Neuron (in vitro differentiated cells): Measurements from ENCODE around the gene TAOK2.
"Not testable (repeated sequence)": the region's sequence is repeated elsewhere in the genome, so short reads cannot be mapped to it uniquely, and the experiment has no call there.

Source experiments
- H2AFZ ChIP-seq: one replicate; pipeline ENCODE4 v1.6.1; 2013; ENCODE audit warnings: low read depth, mild to moderate bottlenecking, inconsistent platforms, low read length, moderate library complexity
- H3K27me3 ChIP-seq: one replicate; pipeline ENCODE4 v1.6.1; 2013; ENCODE audit warnings: low read length; ENCODE audit not compliant: insufficient read depth
- H3K36me3 ChIP-seq: one replicate; pipeline ENCODE4 v1.6.1; 2013; ENCODE audit warnings: low read length; ENCODE audit not compliant: insufficient read depth
- H3K4me1 ChIP-seq: one replicate; pipeline ENCODE4 v1.6.1; 2013; ENCODE audit warnings: low read length; ENCODE audit not compliant: insufficient read depth
- H3K4me3 ChIP-seq: 2 replicates; pipeline ENCODE4 v1.5.1; 2013; ENCODE audit warnings: mild to moderate bottlenecking, low read length, moderate library complexity
- H3K9me3 ChIP-seq: one replicate; pipeline ENCODE4 v1.6.1; 2013; ENCODE audit warnings: low read length

TAOK2 gene

DNA sequence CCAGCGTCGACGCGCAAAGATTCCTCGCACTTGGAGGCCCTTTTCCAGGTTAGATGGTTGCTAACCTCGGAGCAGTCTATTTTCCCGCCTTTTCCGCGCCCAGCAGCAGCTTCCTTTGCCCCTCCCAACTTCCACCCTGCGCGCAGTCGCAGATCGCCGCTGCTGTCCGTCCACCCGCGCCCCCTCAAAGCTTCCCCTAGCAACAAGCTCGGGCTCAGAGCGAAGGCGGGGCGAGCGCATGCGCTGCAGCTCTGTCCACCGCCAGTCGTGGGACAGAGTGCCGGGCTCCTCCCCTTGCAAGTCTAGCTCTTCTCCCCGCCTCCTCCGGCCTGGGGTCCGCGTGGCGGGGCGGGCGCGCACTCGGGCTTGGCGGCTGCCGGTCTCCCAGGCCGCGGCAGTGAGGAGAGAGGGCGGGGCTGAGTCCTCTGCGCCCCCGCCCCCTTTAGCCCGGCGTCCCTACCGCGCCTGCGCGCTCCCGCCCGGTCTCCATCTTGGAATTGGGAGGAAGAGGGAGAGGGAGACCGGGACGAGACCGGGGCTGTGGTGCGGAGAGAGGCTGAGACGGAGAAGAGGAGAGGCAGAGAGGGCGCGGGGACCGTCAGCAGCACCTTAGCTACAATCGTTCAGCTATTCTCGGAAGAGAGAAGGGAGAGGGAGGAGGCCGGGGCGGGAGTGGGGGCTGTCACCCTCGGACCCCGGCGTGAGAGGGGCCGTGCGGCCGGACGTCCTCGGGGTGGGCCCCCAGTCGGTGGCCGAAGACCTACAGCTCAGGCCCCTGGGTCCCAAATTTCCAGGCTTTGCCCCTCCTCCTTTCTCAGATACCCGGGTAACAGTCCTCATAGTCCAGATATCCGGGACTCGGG, at the start of gene TAOK2:
Gene TAOK2, plus strand, starts transcription at position 485 of the 863 bp plus-strand sequence. CDS start 3,905 bp downstream, outside the sequence.
- Histone ChIP-seq H3K9me3 (peaks cover 5% of the 10 kb centered on the region), H3K4me3 (peak within 1 kb of the TSS; percentile 65), H3K36me3 (peaks cover 28% of the 10 kb centered on the region), H3K4me1 (peaks cover 23% of the 10 kb centered on the region), H2AFZ (peak within 1 kb of the TSS; percentile 49), H3K27me3 (no peaks in the 10 kb centered on the region)

DNA sequence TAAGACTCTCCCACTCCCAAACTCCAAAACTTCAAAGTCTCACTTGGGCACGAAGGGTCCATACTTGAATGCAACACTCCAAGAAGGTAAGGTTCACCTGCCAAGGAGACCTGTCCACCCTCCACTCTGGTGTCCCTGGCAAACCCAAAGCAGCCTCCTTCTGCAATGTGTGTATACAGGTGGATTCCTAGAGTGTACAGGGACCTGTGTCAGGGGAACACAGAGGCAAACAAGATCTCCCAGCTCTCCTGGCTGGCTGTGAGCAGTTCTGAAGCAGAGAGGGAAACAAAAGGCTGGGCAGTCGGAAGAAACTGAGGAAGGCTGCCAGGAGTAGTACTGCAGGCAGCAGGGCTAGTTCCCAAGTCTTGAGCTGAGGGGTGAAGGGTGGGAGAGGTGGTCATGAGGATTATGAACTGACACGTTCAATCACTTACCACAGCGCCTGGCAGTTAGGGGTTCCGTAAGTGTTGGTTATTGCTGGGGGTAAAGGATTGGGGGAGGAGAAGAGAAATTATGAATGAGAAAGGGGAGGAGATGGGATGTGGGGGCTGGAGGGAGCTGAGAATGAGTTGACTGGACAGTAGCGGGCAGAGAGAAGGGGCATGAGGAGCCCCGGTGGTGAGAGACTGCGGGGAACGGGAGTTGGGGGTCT, 48.4 kb upstream of the TAOK2 start:
- Histone ChIP-seq H3K4me3 (peak overlapping the region; percentile 90), H3K4me1 (peaks cover 17% of the 10 kb centered on the region), H3K9me3 (no peaks in the 10 kb centered on the region), H3K27me3 (no peaks in the 10 kb centered on the region), H2AFZ (peak overlapping the region; percentile 12), H3K36me3 (peaks cover 7% of the 10 kb centered on the region)

- Histone ChIP-seq H3K36me3 (peaks cover under 1% of the 10 kb centered on the region), H3K27me3 (no peaks in the 10 kb centered on the region), H3K4me3 (peak within 1 kb of the TSS; percentile 90), H3K9me3 (no peaks in the 10 kb centered on the region), H3K4me1 (peaks cover 17% of the 10 kb centered on the region), H2AFZ (peak within 1 kb of the TSS; percentile 38)
Observed at GRCh38 chr16:29925781-29926710, 47.6 kb upstream of the TAOK2 start, which contains the start of gene KCTD13. Gene KCTD13, minus strand, starts transcription at chr16:29926226. Its CDS starts 193 bp downstream, at chr16:29926033.

DNA sequence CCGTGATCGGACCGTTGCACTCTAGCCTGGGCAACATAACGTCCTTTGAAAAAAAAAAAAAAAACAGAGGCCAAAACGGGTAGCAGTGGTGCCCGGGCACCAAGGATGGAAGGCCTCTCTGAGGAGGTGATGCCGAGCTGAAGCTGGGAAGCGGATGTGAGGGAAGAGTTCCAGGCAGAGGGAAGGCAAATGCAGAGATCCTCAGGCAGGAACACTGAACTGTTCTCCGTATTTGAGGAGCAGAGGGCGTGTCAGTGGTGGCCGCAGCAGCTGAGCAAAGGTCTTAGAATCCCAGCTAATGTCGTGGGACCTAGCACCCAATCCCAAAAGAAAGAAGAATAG, 47.0 kb upstream of the TAOK2 start:
- Histone ChIP-seq H3K27me3 (no peaks in the 10 kb centered on the region), H2AFZ (peak overlapping the region; percentile 38), H3K4me3 (peak overlapping the region; percentile 90), H3K4me1 (peaks cover 17% of the 10 kb centered on the region), H3K9me3 (no peaks in the 10 kb centered on the region), H3K36me3 (no peaks in the 10 kb centered on the region)

DNA sequence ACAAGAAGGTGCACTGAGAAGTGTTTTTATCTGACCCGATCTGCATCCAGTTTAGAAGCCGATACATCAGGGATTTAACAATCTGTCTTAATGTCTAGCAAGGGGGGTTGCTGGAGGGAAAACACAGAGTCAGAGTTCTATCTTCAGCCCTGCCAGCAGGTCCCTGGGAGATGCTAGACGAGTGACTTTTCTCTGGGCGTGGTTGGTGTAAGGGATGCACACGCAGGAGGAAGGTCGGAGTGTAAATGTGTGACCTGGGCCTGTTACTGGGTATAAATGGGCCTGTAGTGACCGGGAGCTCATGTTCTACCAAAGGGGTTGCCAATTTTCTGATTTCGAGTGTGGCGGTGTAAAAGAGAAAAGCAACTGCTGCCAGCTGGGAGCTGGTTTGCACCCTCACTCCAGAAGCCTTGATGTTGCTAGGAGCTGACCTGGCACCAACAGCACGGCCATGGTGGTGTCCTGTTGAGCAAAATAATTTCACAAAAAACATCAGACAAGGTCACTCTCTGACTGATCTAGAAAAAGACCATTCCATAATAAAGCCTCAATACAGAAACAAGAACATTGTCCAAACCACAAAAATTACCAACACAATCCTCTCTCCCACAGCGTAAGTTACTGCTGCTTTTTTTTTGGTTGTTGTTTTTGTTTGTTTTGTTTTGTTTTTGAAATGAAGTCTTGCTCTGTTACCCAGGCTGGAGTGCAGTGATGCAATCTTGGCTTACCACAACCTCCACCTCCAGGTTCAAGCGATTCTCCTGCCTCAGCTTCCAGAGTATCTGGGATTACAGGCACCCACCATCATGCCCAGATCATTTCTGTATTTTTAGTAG, 46.4 kb upstream of the TAOK2 start:
- Histone ChIP-seq H2AFZ (peak overlapping the region; percentile 38), H3K27me3 (no peaks in the 10 kb centered on the region), H3K36me3 (no peaks in the 10 kb centered on the region), H3K9me3 (no peaks in the 10 kb centered on the region), H3K4me1 (peaks cover 17% of the 10 kb centered on the region), H3K4me3 (peak overlapping the region; percentile 90)

- not testable (repeated sequence) for H3K4me1 ChIP-seq
Observed at GRCh38 chr16:29931750-29932149, 41.9 kb upstream of the TAOK2 start.

GRCh38 chr16:29940656-29941055, 33.0 kb upstream of the TAOK2 start:
- H2AFZ ChIP-seq, result no peak overlapping the region
- no peaks in the 10 kb centered on the region for H3K9me3 ChIP-seq
- no peak overlapping the region for H3K4me3 ChIP-seq
- no peaks in the 10 kb centered on the region for H3K36me3 ChIP-seq
- no peaks in the 10 kb centered on the region for H3K27me3 ChIP-seq
- peaks cover 5% of the 10 kb centered on the region for H3K4me1 ChIP-seq

More at GRCh38 chr16:29931750-29932149, 41.9 kb upstream of the TAOK2 start:
- not testable (repeated sequence) for H3K4me3 ChIP-seq, H3K27me3 ChIP-seq, H3K36me3 ChIP-seq, H3K9me3 ChIP-seq, H2AFZ ChIP-seq

DNA sequence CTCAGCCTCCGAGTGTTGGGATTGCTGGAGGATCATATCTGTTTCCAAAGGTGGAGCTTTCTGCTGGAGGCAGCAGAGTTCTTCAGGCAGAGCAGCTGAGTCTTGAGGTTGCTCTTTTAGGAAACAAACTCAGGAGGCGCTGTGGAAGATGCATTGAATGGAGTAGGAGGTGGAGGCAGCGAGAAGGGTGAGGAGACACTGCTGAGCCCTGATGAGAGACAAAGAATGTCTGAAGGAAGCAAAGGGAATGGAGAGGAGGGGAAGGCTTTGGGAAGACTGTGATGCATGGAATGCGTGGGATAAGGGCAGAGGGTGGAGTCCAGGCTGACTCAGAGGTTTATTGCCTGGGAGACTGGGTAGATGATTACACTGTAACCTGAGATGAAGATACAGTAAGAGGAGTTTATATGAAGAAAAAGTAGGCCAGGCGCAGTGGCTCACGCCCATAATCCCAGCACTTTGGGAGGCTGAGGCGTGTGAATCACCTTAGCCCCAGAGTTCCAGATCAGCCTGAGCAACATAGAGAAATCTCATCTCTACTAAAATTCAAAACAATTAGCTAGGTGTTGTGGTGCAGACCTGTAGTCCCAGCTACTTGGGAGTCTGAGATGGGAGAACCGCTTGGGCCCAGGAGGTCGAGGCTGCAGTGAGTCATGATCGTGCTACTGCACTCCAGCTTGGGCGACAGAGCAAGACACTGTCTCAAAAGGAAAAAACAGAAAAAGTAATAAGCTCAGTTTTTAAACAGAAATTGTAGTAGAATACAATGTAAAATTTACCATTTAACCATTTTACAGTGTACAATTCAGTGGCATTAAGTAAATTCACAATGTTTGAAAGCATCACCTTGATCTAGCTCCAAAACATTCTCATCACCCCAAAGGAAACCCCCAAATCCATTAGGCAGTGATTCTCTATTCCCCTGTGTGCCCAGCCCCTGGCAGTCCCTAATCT, 29.5 kb upstream of the TAOK2 start:
- no peak overlapping the region for H3K4me3 ChIP-seq

DNA sequence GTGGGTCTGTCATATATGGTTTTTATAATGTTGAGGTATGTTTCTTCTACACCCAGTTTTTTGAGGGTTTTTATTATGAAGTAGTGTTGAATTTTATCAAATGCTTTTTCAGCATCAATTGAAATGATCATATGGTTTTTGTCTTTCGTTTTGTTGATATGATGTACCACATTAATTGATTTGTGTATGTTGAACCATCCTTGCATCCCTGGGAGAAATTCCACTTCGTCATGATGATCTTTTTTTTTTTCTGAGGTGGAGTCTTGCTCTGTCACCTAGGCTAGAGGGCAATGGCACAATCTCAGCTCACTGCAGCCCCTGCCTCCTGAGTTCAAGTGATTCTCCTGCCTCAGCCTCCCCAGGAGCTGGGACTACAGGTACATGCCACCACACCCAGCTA, 25.8 kb upstream of the TAOK2 start:
- Histone ChIP-seq H2AFZ (no peak overlapping the region), H3K9me3 (no peaks in the 10 kb centered on the region), H3K4me3 (no peak overlapping the region), H3K36me3 (no peaks in the 10 kb centered on the region), H3K4me1 (no peaks in the 10 kb centered on the region), H3K27me3 (no peaks in the 10 kb centered on the region)

More for the DNA sequence above, 29.5 kb upstream of the TAOK2 start:
- H3K9me3 ChIP-seq, result no peaks in the 10 kb centered on the region
- no peaks in the 10 kb centered on the region for H3K36me3 ChIP-seq
- H2AFZ ChIP-seq, result no peak overlapping the region
- H3K4me1 ChIP-seq, result peaks cover 5% of the 10 kb centered on the region
- no peaks in the 10 kb centered on the region for H3K27me3 ChIP-seq

- H3K4me3 ChIP-seq, result no peak overlapping the region
- no peaks in the 10 kb centered on the region for H3K9me3 ChIP-seq
Observed at GRCh38 chr16:29950806-29951461, 22.7 kb upstream of the TAOK2 start.

More at GRCh38 chr16:29950806-29951461, 22.7 kb upstream of the TAOK2 start:
- Histone ChIP-seq H3K27me3 (no peaks in the 10 kb centered on the region), H2AFZ (no peak overlapping the region), H3K36me3 (no peaks in the 10 kb centered on the region), H3K4me1 (no peaks in the 10 kb centered on the region)
